Spleen (tissue), 11 donors: Measurements from ENCODE around the gene TRAPPC2. TPM values are rescaled to one million over a fixed set of nuclear protein-coding genes. Genes with fewer than 3 reads are reported as not detected.
A peak's percentile ranks its signal among the peaks of the same experiment; 100 is the strongest.

Experiments
- DNase-seq: peaks from one replicate; pipeline ENCODE4 v3.0.0-alpha.2; 2020
- H3K27ac ChIP-seq, 8 donors: fragments of 200-600 bp; sonication (generic) in 7 of 8; 1 replicate in 4 of 8; 2 replicates in 4 of 8; pipeline versions ENCODE4 v1.5.0 to v1.8.0; 2016 to 2021; ENCODE audit warnings: inconsistent platforms in 4 of 8, mild to moderate bottlenecking in 4 of 8, moderate library complexity in 1 of 8
- H3K27me3 ChIP-seq, 7 donors: fragments of 200-600 bp; sonication (generic) in 6 of 7; replicated peaks in 1 of 7; 1 replicate in 4 of 7; 2 replicates in 3 of 7; pipeline versions ENCODE4 v1.5.0 to v1.8.0; 2016 to 2021; ENCODE audit warnings: inconsistent platforms in 3 of 7, mild to moderate bottlenecking in 1 of 7
- H3K36me3 ChIP-seq, 6 donors: fragments of 200-600 bp; sonication (generic) in 5 of 6; 1 replicate in 4 of 6; 2 replicates in 2 of 6; pipeline versions ENCODE4 v1.5.0 to v1.8.0; 2016 to 2021; ENCODE audit warnings: inconsistent platforms in 2 of 6
- H3K4me1 ChIP-seq, 6 donors: fragments of 200-600 bp; sonication (generic) in 5 of 6; 1 replicate in 3 of 6; 2 replicates in 3 of 6; pipeline versions ENCODE4 v1.5.0 to v1.8.0; 2016 to 2021; ENCODE audit warnings: inconsistent platforms in 3 of 6
- H3K4me3 ChIP-seq, 8 donors: fragments of 200-600 bp; sonication (generic) in 7 of 8; 1 replicate in 4 of 8; 2 replicates in 4 of 8; pipeline versions ENCODE4 v1.5.0 to v1.8.0; 2016 to 2021; ENCODE audit warnings: inconsistent platforms in 4 of 8, mild to moderate bottlenecking in 4 of 8, moderate library complexity in 2 of 8
- H3K9me3 ChIP-seq, 8 donors: fragments of 200-600 bp; sonication (generic) in 7 of 8; 1 replicate in 4 of 8; 2 replicates in 4 of 8; pipeline versions ENCODE4 v1.5.0 to v1.8.0; 2016 to 2021; ENCODE audit warnings: inconsistent platforms in 4 of 8
- CTCF ChIP-seq, 11 experiments: fragments of 200-600 bp in 7 of 11; fragments of 450-650 bp in 4 of 11; sonication (generic) in 4 of 11; IDR thresholded peaks in 8 of 11; conservative IDR thresholded peaks in 3 of 11; 1 replicate in 7 of 11; 2 replicates in 4 of 11; pipeline versions ENCODE4 v1.4.0 to v1.8.0; 2016 to 2021; ENCODE audit warnings: antibody characterized with exemption in 11 of 11, inconsistent platforms in 4 of 11, mild to moderate bottlenecking in 1 of 11
- POLR2A ChIP-seq, 3 donors: fragments of 450-650 bp; IDR thresholded peaks; one replicate each; pipeline ENCODE4 v1.5.1; 2017; ENCODE audit warnings: antibody characterized with exemption in 3 of 3, mild to moderate bottlenecking in 1 of 3
- POLR2AphosphoS5 ChIP-seq, 3 donors: sonication (generic); formaldehyde crosslinking; IDR thresholded peaks; one replicate each; pipeline ENCODE4 v1.5.1; 2017; ENCODE audit warnings: antibody characterized with exemption in 3 of 3
- WGBS, 5 donors: extraction: QIAGEN DNeasy Blood & Tissue Kit in 3 of 5; methylation state at CpG; one replicate each; pipeline versions ENCODE4 v1.1.5 to v1.1.7; 2013 to 2018; 5-methylcytosine and 5-hydroxymethylcytosine counted together
- intact Hi-C: fragments of 100-400 bp; cut with DNase I; formaldehyde crosslinking; loops from one replicate; pipeline ENCODE4 v1.15.0; 2023; ENCODE audit warnings: low total_unique reads
- polyA plus RNA-seq, 3 donors: library from polyadenylated mRNA; stranded (reverse); fragments of 200-250 nt; gene quantifications; one replicate each; pipeline ENCODE4 v1.2.1, GENCODE V29; 2013
- total RNA-seq, 7 donors: library from RNA; depleted of rRNA in 3 of 7; stranded (reverse); fragments of >200 nt in 3 of 7; fragmentation: NEBNext Ultra II Directional in 4 of 7; extraction: Animal tissue kit (Norgen Biotek cat#: 25700) in 4 of 7; gene quantifications; one replicate each; pipeline versions ENCODE4 v1.1.0 to v1.2.1, GENCODE V29; 2016 to 2021
- donor health status: healthy with polysubstance abuse.
- donor health status: DM: no; HTN: no; CAD: no; lungs with moderate emphysema.
- donor health status: DM: no; HTN: no; CAD: no.
- donor health status: Bipolar disorder and iron deficiency.
- donor health status: healthy.
- donor health status: DM: no; HTN: no; CAD: no.
- donor health status: DM: yes; HTN: yes; CAD: no.

Gene TRAPPC2
- total and polyA plus RNA-seq, 10 donors = 10.8 to 29.5 (median 23.3) TPM

DNA sequence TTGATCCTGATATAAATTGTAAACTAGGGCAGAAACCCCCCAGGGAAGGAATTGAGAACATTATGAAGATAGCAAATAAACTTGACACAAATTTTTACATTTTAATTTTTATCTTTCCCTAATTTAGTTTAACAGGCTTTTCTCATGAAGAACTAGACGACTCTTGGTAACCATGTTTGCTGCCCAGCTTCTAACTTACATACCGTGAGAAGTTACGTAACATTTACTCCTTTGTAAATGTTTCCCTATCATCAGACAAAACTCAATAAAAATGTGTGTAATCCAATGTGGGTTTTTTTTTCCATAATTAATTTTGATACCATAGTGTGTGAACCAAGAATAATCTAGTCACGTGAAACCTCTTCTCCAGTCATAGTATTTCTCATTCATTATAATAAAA is 34.5 kb upstream of the TRAPPC2 start:
- H3K4me3 ChIP-seq = no peak overlapping the region
- TF ChIP-seq CTCF (IDR thresholded peaks at IDR 0.05 in 8 of 11, conservative IDR thresholded peaks at IDR 0.05 in 3 of 11) = no peak
- TF ChIP-seq POLR2A (IDR thresholded peaks at IDR 0.05) = no peak
- no peak for TF ChIP-seq POLR2AphosphoS5 (IDR thresholded peaks at IDR 0.05)
- DNase-seq = no peak
- H3K27me3 ChIP-seq = no peaks in the 10 kb centered on the region
- WGBS, 5 donors = 86 to 95% (median 93%) methylated on average over 4 of the region's 4 CpGs
- no peaks in the 10 kb centered on the region for H3K9me3 ChIP-seq
- H3K27ac ChIP-seq = no peak overlapping the region
- intact Hi-C loops = no loop called here
- H3K36me3 ChIP-seq = peaks cover 0 to 98% (median 35%) of the 10 kb centered on the region in 6 donors
- H3K4me1 ChIP-seq = peaks cover 0 to 21% (median 9%) of the 10 kb centered on the region in 6 donors

DNA sequence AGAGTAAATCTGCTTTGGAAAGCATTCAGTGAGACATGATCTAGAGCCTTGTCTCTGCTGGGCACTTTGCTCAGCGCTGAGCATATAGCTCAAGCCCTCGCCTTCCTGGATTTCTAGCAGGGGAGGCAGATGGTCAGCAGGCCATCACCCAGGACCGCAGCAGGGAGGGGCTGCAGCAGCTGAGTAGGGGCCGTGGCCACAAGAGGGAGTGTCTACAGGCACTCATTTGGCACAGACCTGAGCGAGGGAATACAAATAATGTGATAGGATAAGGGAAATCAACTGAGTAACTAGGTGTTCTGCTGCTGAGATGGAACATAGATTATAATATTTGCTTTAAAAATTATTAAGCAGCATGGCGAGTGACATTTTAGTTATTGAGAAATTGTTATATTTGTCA is 30.3 kb upstream of the TRAPPC2 start:
- no peak for TF ChIP-seq POLR2A (IDR thresholded peaks at IDR 0.05)
- no peak for TF ChIP-seq POLR2AphosphoS5 (IDR thresholded peaks at IDR 0.05)
- no peak for TF ChIP-seq CTCF (IDR thresholded peaks at IDR 0.05 in 8 of 11, conservative IDR thresholded peaks at IDR 0.05 in 3 of 11)
- peaks cover 4 to 61% (median 26%) of the 10 kb centered on the region in 6 donors for H3K4me1 ChIP-seq
- H3K27me3 ChIP-seq = no peaks in the 10 kb centered on the region
- peak overlapping the region in 5 of 8 donors; percentile 11 to 33 (median 22) for H3K27ac ChIP-seq
- peaks cover 0 to 98% (median 40%) of the 10 kb centered on the region in 6 donors for H3K36me3 ChIP-seq
- intact Hi-C loops = no loop called here
- 73 to 89% (median 76%) methylated on average over 5 to 6 of the region's 6 CpGs for WGBS, 5 donors
- H3K4me3 ChIP-seq = no peak overlapping the region
- no peak for DNase-seq
- no peaks in the 10 kb centered on the region for H3K9me3 ChIP-seq

- Histone ChIP-seq H3K9me3 (no peaks in the 10 kb centered on the region), H3K4me1 (peaks cover 6 to 66% (median 30%) of the 10 kb centered on the region in 6 donors), H3K36me3 (peaks cover 0 to 97% (median 36%) of the 10 kb centered on the region in 6 donors), H3K4me3 (no peak overlapping the region), H3K27ac (peak overlapping the region in 5 of 8 donors; percentile 11 to 33 (median 22)), H3K27me3 (no peaks in the 10 kb centered on the region)
- TF ChIP-seq POLR2A (IDR thresholded peaks at IDR 0.05) (no peak), CTCF (IDR thresholded peaks at IDR 0.05 in 8 of 11, conservative IDR thresholded peaks at IDR 0.05 in 3 of 11) (no peak), POLR2AphosphoS5 (IDR thresholded peaks at IDR 0.05) (no peak)
- 19 to 56% (median 43%) methylated on average over 7 of the region's 7 CpGs for WGBS, 5 donors
- intact Hi-C loops = no loop called here
- no peak for DNase-seq
Measured at GRCh38 chrX:13764281-13764680, 29.9 kb upstream of the TRAPPC2 start.

GRCh38 chrX:13763489-13763888 is 29.1 kb upstream of the TRAPPC2 start:
- WGBS, 5 donors = 63 to 82% (median 73%) methylated on average over 7 to 8 of the region's 8 CpGs
- peak overlapping the region in 1 of 8 donors; percentile 16 for H3K27ac ChIP-seq

More at GRCh38 chrX:13763489-13763888, 29.1 kb upstream of the TRAPPC2 start:
- Histone ChIP-seq H3K9me3 (no peaks in the 10 kb centered on the region), H3K27me3 (no peaks in the 10 kb centered on the region), H3K4me3 (no peak overlapping the region), H3K36me3 (peaks cover 0 to 97% (median 35%) of the 10 kb centered on the region in 6 donors), H3K4me1 (peaks cover 6 to 74% (median 36%) of the 10 kb centered on the region in 6 donors)
- no peak for DNase-seq
- intact Hi-C loops = no loop called here
- TF ChIP-seq POLR2A (IDR thresholded peaks at IDR 0.05) (no peak), CTCF (IDR thresholded peaks at IDR 0.05 in 8 of 11, conservative IDR thresholded peaks at IDR 0.05 in 3 of 11) (no peak), POLR2AphosphoS5 (IDR thresholded peaks at IDR 0.05) (no peak)
